HG03060 (cell line): ENCODE measurements around the gene GATD1.

Experiments
- ATAC-seq: cut with Tn5 transposase; IDR thresholded peaks from one replicate; pipeline ENCODE4 v1.9.1; 2021; ENCODE audit warnings: low read depth, moderate number of reproducible peaks; ENCODE audit not compliant: unreplicated experiment

The GATD1 gene

DNA sequence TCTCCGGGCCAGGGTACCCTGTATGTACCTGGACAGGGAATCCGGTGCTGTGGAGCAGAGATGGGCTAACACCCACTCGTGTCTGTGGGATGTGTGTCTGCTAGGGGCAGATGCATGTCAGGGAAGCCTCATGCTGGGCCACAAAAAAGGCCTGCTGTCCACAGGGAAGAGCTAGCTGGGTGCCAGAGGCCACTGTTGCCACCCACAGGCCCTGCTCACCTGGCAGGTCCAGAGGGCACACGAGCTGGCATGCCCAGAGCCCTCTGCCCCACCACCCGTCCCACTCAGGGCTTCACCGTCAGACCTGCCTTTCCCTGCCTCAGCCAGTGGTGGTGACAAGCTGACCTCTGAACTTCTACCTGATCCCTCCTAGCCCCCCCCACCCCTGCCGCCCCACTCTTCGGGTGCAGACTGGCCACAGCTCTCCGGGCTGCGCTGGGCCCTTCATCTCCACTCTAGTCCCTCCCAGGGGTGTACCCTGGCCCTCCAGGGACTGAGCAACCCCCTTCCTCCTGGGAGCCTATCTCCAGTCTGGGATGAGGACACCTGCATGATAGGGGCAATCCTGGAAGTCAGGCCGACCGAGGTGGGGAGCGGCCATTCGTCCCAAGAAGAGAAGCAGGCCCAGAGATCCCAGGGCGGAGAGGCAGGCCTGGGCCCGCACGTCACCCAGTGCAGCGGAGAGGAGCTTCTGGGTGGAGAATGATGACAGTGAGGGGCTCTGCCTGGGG lies 19.4 kb upstream of the GATD1 start:
- no peak for ATAC-seq

GRCh38 chr11:795634-796564 lies 18.6 kb upstream of the GATD1 start:
- no peak for ATAC-seq

DNA sequence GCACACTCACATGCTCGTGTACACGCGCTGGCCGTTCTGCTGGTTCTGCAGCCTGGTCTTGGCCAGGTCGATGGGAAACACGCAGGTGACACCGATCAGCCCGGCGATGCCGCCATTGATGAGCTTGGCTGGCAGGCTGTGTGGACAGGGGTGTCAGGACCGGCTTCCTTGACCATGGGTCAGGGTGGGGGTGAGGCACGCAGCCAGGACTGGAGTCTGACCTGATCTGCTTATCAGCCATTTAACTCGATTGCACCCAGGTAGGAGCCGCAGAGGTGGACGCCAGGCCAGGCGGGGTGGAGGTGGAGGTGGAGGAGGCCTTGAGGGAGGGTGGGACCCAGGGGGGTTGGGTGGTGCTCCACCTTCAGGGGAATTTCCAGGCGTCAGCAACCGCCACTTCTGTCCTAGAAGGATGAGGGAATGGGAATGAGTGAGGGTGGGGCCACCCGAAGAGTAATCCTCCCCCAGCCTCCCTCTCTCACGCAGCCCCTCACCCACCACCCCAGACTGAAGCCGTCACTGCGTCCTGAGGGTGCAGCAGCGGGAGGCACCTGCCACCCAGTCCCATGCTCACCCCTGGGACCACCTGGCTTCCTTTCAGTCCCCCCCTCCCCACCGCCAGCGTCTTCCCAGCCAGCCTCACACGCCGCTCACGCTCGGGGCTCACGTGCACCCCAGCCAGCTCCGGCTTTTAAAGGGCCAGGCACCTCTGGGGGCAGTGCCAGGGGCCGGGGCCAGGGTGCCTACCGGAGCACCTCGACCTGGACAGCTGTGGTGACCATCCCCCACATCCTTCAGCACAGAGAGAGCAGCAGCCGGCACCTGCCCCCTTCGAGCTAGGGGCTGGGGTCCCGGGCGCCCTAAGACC lies 17.7 kb upstream of the GATD1 start:
- no peak for ATAC-seq

DNA sequence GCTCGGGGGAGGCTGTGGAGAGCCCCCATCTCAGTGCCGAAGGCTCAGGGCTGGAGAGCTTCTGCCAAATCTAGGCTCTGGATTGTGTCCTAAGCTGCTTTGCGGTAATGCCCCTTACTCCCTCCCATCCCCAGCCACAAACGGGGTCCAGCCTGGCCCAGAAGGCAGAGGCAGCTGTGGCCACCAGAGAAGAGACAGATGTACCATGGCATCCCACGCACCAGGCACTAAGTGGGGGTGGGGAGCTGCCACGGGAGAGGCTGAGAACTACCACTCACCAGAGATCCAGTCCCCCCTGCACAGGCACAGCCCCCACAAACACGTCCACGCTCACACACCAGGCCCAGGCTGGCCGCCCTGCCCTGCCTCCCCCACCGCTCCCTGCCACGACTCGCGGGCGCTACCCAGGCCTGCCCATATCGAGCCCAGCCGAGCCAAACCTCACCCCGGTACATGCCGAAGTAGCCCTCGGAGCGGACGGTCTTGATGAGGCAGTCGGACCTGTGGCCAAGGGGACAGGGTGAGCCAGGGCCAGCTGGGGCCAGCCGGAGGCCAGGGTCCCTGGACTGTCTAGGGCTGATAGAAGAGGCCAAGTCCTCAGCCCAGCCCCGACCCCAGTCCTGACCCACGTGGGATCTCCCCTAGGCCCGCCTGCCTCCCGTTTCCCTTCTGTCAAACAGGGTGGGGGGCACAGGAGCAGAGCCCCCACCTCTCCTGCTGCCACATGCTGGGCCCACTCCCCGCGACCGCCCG lies 16.9 kb upstream of the GATD1 start:
- ATAC-seq, result no peak

GRCh38 chr11:793556-793955 lies 16.3 kb upstream of the GATD1 start:
- ATAC-seq, result no peak

DNA sequence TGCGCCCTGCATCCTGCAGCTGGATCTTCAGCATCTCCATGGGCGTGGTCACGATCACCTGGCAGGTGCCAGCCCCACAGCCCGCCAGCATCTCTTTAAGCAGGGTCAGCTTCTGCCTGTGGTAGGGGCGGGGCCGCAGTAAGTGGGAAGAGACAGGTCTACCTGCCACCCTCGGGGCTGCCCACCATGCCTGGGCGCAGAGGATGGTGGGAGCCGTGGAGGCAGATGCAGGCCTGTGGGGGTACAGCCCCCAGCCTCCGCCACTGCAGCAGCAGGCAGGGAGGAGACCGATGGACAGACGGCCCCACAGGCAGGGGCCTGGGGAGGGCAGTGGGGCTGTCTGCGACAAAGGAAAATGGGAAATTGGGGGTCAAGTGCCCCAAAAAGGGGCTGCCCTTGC lies 15.6 kb upstream of the GATD1 start:
- ATAC-seq, result no peak

GRCh38 chr11:792535-792821 lies 15.2 kb upstream of the GATD1 start:
- ATAC-seq, result no peak

- ATAC-seq, result no peak
Observed at GRCh38 chr11:791658-792534, 14.6 kb upstream of the GATD1 start.

- ATAC-seq, result no peak
Observed at GRCh38 chr11:790721-791564, 13.7 kb upstream of the GATD1 start.

DNA sequence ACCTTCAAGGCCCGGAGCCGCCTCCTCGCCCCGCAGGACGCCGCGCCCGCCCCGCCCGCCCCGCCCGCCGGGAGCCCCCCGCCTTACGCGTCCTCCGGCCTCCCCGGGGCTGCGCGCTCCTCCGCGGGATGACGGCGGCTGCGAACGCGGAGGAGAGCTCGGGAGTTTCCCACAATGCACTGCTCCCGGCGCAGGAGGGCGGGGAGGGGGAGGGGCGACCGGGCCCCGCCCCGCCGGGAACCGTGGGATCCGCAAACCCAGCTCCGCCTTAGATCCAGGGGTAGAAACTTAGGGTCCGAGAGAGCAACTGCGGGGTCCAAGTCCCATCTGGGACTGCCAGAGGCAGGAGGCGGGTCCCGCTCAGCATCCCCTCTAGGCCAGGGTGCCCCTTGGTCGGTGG lies 12.7 kb upstream of the GATD1 start, which contains the start of gene CEND1:
Gene CEND1, minus strand, starts transcription at position 148 of the 400 bp plus-strand sequence. CDS start 1,514 bp downstream, outside the sequence.
- ATAC-seq, result no peak

DNA sequence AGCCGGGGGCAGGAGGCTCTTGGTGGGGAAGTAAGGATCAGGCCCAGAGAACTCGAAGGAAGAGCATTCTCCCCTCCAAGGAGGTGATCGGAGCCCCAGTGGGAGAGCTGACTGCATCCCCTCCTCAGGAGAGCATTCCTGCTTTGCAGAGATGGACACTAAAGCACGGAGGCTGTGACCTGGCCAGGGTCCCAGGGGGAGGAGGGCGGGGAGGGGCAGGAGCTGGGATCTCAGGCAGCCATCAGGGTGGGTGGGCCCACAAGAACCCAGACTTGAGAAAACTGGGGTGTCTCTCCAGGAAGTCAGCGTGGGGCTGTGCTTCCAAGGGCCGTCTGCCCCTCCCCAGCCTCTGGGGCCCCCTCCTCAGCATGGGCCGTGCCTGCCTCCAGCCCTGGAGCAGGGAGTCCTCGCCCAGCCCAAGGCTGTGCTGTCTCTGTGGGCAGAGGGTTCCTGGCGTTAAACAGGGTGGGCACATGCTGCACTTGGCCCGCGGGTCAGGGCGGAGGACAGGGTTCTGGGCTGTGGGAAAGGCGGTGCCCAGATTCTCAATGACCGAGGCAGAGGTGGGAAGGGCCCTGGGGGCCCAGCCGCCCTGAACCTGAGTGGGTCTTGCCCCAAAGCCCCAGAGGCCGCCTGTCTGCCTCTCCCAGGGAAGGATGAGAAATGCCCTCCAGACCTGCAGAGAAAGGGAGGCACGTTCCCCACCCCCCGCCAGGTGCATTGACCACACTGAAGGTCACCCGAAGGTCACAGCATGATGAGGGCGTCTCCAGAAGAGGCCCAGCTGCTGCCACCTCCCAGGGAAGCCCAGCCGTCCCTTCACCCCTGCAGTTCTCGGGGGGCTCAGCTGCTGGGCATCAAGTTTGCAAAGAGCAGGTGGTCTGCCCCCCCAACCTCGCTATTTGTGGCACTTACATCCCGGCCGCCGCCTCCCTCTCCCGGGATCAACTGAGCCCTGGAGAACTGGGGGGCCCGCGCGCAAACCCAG lies 12.0 kb upstream of the GATD1 start:
- no peak for ATAC-seq

DNA sequence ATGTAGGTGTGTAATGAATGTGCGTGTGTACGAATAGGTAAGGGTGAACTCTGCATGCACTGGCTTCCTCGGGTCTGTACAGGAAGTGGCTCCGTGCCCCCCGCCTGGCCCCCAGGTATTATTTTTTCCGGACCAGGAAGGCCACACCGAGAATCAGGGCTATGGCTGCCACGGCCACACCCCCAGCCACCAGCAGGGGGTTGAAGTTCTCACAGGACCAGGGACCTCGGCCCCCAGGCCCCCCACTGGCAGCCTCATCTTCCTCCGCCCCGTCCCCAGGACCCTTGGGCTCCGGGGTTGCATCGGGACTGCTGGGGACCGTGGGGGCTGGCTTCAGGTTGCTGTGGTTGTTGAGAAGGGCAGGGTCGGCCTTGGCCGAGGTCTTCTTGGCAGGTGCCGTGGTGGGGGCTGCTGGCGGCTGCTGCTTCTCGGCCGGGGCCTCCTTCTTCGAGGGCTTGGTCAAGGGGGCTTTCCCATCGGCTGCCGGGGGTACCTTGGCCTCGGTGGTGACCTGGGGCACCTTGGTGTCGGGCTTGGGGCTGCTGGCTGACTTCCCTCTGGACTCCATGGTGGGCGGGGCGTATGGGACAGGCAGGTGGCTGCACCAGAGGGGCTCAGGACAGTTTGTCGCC lies 10.8 kb upstream of the GATD1 start:
- ATAC-seq, result no peak

DNA sequence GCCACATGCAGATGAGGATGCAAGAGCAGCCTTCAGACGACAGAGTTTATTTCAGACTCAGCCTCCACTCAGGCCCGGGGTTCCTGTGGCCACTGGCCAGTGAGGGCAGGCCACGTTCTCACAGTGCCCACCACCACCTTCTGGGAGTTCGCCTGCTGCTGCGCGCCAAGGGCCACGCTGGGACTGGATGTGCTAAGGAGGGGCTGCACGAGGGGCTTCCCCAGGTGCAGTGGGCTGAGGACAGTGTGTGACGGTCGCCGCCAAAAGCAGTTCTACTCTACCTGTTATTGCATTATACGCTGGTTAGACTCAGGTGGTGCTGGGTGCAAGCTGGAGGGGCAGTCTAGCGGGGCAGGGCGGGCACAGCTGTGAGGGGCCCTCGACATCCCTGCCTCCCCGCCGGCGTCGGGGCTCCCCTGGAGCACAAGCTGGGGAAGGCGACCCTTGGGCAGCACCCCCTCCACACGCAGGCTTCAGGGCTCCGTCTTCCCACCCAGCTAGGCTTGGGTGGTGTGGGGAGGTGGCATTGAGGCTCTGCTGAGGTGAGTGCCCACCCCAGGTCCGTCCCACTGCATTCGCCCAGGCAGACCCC lies 9.9 kb upstream of the GATD1 start:
- no peak for ATAC-seq

- ATAC-seq, result no peak
Observed at GRCh38 chr11:786235-787083, 9.2 kb upstream of the GATD1 start.

DNA sequence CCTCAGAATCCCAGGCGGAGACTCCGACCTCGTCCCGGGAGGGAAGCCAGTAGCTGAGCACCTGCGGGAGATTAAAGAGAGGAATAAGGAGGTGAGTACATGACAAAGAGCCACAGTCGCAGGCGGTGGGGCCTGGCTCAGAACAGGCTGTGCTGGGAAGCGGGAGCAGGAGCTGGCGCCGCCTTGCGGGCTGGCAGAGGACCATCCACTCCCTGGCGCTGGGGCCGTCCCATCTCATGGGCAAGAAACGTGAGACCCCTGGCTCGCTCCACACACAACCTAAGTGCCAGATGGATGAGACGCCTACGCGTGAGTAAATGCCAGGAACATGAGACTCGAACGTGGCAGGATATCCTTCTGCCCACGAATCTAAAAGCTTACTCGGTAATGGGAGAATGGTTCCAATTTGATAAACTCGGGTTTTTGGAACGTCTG lies 6.3 kb upstream of the GATD1 start:
- no peak for ATAC-seq
